GM10266 (cell line): ENCODE data around the gene CDC27.
"Not testable (repeated sequence)": the region's sequence is repeated elsewhere in the genome, so short reads cannot be mapped to it uniquely, and the experiment has no call there.

Experiments used
- DNase-seq: peaks from one replicate; pipeline ENCODE4 v3.0.0; 2012; ENCODE audit errors: extremely low spot score
- CTCF ChIP-seq: IDR thresholded peaks from 2 replicates; pipeline ENCODE4 v1.5.1; 2012; ENCODE audit warnings: mild to moderate bottlenecking, low read depth; ENCODE audit not compliant: control insufficient read depth, insufficient read depth; ENCODE audit errors: missing control alignments

The CDC27 gene

GRCh38 chr17:47219621-47220475 is 30.8 kb upstream of the CDC27 start:
- no peak for DNase-seq
- TF ChIP-seq CTCF: no peak

GRCh38 chr17:47218896-47219430 is 29.9 kb upstream of the CDC27 start:
- no peak for DNase-seq

GRCh38 chr17:47217279-47217678 is 28.2 kb upstream of the CDC27 start:
- DNase-seq: not testable (repeated sequence)

More at GRCh38 chr17:47218896-47219430, 29.9 kb upstream of the CDC27 start:
- TF ChIP-seq CTCF: no peak

GRCh38 chr17:47216821-47217220 is 27.7 kb upstream of the CDC27 start:
- not testable (repeated sequence) for DNase-seq

- no peak for DNase-seq
- TF ChIP-seq CTCF: no peak
Observed at GRCh38 chr17:47214931-47215330, 25.8 kb upstream of the CDC27 start.

GRCh38 chr17:47213540-47213939 is 24.4 kb upstream of the CDC27 start:
- DNase-seq: no peak
- no peak for TF ChIP-seq CTCF

GRCh38 chr17:47212458-47212857 is 23.4 kb upstream of the CDC27 start:
- no peak for TF ChIP-seq CTCF
- DNase-seq: no peak

- DNase-seq: no peak
- TF ChIP-seq CTCF: no peak
Observed at GRCh38 chr17:47210779-47211178, 21.7 kb upstream of the CDC27 start.
